Measurements from ENCODE around the gene TVP23C. TPM values are rescaled to one million over a fixed set of nuclear protein-coding genes. Genes with fewer than 3 reads are reported as not detected.
A peak's percentile ranks its signal among the peaks of the same experiment; 100 is the strongest.

Gene TVP23C
- total RNA-seq, 1 donor from 2014 or later = 19.4 TPM

DNA sequence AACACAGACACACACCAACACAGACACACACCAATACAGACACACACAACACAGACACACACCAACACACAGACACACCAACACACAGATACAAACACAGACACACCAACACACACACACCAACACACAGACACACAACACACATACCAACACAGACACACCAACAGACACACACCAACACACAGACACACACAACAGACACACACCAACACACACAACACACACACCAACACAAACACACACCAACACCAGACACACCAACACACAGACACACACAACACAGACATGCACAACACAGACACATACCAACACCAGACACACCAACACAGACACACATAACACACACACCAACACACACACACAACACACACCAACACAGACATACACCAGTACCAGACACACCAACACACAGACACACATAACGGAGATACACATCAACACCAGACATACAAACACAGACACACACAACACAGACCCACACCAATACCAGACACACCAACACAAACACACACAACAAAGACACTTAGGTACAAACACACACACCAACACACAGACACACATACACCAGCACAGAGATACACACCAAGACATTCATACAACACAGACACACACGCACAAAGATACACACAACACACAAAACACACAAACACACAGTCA, 98.1 kb downstream of the TVP23C start:
- DNase-seq (ENCODE audit: low read depth in 2 of 2) = no peak

DNA sequence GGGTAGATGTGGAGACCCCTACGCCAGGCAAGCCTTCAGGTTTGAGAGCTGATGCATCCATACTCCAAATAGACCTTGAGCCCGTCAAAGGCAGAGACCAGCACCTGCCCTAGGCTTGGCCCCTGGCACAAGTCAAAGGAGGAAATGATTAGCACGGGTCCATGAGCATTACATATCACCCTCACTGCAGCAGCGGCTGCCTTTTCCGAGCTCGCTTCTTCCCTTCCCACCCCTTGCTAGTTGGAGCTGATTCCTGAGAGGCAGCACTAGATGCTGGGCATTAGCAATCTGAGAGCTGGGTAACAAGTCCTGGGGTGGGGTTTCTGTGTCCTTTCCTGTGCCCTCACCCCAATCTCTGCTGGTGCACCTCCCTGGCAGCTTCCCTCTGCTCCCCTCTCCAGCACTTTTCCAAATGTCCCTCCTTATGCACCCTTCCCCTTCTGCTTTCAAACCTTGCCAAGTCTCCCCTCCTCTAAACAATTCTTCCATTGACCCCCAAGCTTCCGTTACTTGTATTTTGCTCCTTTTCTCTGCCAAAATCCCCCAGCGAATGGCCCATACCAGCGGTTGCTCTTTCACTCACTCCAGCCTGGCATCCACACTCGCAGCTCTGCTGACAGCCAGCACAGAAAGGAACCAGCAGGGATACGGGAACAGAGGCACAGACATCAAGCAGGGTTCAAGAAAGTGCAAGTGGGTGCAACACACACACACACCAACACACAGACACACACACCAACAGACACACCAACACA, 98.9 kb downstream of the TVP23C start:
- peak in 1 of 2 donors; percentile 31 for DNase-seq (ENCODE audit: low read depth in 2 of 2)

DNA sequence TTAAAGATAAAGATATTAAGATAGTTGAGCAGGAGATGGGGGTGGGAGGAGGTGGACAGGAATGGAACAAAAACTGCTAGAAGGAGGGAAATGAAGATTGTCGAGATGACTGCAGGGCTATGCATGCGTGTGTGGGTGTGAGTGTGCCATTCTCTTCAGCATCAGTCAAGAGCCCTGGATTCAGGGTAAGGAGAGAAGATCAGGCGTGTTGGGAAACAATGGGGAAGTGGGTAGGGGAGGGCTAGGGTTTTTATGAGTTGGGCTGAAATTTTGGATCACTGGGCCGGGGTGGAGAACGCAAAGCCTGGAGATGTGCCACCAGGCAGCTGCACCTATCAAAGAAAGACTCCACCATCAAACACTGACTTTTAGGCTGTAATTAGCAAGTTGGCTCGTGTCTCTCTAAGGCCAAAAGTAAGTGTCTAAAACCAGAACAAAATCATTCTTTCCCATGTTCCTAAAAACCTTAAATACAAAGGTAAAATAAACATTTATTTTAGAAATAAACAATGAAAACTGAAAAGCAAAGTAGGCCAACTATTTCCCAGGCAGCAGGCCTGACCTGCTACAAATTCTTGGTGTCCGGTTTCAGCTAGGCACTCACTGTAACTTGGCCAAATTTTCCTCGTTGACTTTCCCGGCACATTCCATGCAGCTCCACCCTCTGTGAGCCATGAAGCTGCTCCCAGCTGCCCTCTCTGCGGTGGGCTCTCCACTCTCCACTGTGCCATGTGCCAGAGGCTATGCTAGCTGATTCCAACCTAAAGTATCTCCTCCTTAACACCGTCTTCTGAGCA, 100.1 kb downstream of the TVP23C start:
- DNase-seq (ENCODE audit: low read depth in 2 of 2) = peak; percentile 22 to 78

DNA sequence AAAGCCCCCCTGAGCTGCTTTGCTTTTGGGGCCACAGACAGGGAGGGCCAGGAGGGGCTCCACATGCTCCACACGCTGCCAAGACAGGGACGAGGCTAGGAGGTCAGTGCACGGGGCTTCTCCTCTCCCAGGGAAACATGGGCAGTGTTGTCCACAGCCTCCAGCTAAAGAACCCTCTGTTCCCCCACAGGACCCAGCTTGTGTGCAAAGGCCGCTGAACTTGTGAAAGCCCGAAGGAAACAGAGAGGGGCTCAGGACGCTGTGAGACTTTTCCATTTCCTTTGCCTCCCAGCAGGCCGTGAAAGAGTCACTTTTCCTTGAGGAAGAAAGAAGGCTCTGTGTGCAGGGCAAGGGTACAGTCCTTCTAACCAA, 105.6 kb downstream of the TVP23C start:
- no peak for DNase-seq (ENCODE audit: low read depth in 2 of 2)

DNA sequence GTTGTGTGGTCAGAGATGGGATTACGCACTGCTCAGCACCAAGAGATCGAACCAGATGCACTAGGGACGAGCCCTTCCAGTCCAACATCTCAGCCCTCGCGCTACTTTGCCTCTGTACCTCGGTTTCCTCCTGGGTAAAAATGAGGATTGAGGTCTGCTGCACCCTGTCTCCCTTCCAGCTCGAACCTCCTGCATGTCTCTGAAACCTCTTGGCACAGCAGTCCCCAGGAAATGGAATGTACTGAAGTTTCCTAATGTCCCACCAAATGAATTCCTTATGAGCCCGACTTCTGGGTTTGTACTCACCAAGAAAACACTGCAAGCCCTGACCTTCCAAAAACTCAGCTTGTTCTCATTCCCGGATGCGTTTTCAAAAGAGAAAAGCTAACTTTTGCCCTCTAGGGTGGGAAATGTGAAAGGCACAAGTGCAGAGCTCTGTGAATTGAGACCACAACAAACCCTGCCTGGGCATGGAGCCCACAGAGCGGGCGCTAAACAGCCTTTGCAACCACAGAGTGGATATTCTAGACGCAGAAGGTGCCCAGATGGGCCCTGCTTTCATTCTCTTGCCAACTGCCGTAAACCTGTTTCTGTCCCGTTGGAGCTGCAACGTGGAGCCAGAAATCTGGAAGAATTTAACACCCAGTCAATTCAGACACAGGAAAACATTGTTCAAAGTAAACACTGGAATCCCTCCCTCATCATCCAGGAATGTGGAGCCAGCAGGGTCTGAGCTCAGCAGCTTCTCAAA, 106.1 kb downstream of the TVP23C start:
- peak; percentile 46 to 61 for DNase-seq (ENCODE audit: low read depth in 2 of 2)

DNA sequence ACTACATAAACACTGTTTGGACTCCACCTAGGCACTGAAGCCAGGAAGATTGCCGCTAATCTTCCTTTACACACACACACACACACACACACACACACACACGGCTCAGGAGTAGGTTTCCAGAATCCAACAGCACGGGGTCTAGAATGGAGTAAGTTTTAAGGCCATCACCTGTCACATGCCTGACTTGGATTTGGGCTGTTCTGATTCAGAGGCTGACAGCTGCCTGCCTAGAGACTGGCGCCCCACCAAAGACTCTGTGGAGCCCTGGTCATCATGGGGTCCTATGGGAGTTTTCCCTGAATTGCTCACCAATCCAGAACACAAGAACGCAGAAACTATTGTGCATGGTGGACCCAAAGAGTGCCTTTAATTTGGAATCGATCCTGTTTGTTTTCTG, 106.8 kb downstream of the TVP23C start:
- DNase-seq (ENCODE audit: low read depth in 2 of 2) = no peak

DNA sequence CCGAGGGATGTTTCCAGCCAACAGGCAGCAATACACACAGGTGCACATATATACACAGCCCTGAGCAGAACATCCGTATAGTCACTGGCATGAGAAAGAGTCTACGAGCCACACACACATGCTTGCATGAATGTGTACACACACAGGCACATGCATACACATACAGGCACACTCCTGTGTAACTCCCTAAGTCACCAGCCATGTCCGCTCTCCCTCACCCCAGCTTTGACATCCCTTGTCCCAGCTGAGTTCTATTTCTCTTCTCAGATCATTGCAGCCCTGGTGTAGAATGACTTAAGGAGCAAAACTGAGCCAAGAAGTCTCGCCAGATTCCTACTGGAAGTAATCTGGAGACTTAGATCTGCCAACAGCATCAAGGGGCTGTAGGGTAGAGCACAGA, 108.9 kb downstream of the TVP23C start:
- no peak for DNase-seq (ENCODE audit: low read depth in 2 of 2)

DNA sequence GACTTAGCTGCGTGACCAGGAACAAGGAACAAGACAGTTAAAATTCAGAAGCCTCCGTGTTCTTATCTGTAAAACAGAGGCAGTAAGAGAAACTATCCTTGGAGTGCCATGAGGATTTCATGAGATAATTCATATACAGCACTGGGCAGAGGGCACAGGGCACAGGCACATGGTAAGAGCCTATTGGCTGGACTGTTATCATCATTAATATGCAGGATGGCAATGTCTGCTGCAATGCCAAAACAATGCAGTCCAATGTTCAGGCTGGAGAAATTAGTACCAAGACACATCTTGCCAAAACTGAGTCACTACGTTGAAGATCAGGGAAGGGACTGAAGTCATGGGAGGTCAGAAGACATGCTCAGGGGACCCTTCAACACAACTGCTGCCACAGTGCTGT, 109.5 kb downstream of the TVP23C start:
- no peak for DNase-seq (ENCODE audit: low read depth in 2 of 2)

DNA sequence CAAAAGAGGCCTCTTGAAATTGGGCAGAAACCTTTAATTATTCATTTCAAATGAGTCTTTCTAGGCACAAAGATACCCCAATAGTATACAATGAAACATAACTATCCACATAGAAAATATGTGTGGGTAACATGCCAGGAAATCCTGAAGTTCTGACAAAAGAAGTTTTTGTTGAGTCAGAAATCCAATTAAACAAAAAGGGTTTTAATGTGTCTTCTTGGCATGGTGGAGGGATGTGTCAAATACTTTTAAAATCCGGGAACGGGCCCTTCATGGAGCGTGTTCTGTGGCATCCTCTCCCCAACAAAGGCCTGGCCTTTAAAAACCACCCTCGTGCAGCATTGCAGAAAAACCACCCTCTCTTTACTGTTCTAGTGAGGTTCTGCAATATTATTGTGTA, 110.0 kb downstream of the TVP23C start:
- DNase-seq (ENCODE audit: low read depth in 2 of 2) = peak in 1 of 2 donors; percentile 19

DNA sequence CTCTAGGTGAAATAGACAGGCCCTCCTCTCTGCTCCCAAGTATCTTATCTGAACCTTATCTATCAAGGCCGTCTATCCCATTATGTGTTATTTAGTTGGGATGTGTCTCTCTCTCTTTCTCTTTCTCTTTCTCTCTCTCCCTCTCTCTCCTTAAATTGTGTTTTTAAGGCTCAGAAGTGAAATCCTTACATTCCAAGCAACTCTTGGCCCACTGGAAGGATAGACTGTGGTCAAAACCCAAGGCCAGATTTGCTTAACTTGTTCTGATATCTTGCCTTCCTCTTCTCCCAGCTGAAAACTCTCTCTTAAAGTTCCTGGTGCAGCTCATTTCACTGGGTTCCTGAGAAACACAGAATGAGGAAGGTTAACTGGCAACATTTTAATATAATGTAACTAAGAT, 110.5 kb downstream of the TVP23C start:
- DNase-seq (ENCODE audit: low read depth in 2 of 2) = no peak

Other genes with a start within 250 kb of the TVP23C start
- gene TEKT3, start 221.9 kb downstream of the TVP23C start, total RNA-seq = not detected in 2 replicates
- gene CDRT4, start 95.9 kb downstream of the TVP23C start, total RNA-seq = 0.87 and 2.0 TPM in 2 replicates
- 0.20 and 0.22 TPM in 2 replicates for gene FBXW10B, start 56.2 kb upstream of the TVP23C start, total RNA-seq
- 40.9 and 42.5 TPM in 2 replicates for gene TRIM16, start 120.8 kb upstream of the TVP23C start, total RNA-seq
- 25.3 and 31.3 TPM in 2 replicates for gene ZNF286A, start 136.3 kb upstream of the TVP23C start, total RNA-seq
- not detected in 2 replicates for gene TBC1D26, start 168.8 kb upstream of the TVP23C start, total RNA-seq